ENCODE results near the gene PIWIL1.

PIWIL1 gene

DNA sequence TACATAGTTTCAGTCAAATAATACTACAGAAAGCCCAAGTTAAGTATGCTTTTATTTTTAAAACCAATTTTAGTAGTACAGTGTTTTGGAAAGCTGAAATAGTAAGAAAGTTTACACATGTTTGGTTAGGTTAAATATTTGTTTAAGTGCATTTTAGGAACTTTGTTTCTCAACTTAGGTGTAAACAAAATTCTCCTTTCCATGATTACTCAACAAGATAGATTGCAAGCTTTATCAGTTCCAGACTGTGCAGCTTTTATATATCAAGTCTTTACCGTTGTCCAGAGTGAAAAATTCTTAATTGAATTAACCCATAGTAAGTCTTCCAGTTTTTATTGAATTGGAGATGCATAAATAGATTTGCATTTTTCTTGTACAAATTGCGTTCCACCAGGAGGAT, 45.1 kb downstream of the PIWIL1 start:
- FAIRE-seq = no peak

DNA sequence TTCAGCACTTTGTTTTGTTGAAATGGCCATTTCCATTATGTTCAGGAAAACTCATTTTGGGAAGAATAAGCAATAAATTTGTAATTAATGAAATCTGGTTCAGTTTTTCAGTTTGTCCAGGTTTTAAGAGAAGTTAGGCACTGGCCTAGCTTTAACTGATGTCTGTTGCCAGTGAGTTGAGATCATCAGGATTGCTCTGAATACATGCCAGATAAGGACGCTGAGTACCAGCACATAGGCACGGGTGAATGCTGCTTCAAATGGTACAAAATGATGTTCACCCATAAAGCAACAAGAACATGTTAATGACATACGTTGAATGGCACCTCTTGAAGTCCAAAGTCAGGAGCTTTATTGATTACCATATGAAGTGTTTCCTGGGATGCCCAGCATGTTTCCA, 46.5 kb downstream of the PIWIL1 start:
- FAIRE-seq = no peak

DNA sequence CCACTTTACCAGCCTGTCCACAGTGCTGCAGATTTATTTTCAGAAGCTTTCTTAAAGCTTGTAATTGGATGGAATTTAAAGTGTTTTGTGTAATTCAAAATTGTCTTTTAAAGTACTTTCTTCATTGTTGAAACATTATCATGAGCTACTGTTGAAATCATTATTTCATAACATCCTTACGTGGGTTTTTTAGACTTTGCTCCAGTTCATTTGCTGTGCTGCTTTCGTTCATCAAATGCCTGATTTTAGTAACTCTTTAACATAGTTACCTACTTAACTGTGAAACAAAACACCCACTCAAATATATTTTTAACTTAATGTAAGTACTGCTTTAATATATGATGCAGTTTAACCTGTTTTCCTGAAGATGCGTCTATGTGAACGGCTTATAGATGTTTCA, 47.5 kb downstream of the PIWIL1 start:
- FAIRE-seq = no peak

DNA sequence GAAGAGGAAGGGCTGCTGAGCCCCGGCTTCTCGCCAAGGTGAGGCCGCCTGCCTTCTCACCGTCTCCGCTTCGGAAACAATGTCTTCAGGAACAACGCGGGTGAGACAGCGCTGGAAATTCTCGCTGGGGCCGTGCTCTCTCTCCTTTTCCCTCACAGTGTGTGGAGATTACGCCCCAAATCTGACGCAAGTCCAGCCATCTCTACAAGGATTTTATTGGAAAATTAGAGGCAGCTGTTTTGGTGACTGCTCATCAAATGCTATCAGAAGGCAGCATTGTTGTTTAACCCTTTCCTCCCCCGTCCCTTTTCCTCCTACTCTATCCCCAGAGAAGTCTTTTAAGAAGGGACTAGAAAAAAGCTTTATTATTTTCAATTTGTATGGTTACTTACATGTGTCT, 53.5 kb downstream of the PIWIL1 start:
- FAIRE-seq = no peak

DNA sequence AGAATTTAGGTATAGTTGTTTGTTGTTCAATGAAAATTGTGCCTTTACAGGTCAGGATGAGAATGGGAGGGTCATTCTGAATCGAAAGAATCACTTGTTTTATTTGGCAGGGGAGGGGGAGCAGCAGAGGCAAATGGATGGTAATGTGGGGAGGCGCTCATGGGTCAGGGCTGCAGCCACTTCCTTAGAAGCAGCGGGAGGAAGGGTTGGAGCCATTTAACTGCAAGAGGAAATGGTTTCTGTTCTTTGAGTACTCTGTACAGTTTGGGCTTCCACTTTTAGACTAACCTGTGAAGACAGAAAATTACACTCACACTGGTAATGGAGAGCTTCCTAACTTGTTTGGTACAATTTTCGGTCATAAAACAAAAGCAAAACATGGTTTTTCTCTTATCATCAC, 57.2 kb downstream of the PIWIL1 start:
- FAIRE-seq = no peak

DNA sequence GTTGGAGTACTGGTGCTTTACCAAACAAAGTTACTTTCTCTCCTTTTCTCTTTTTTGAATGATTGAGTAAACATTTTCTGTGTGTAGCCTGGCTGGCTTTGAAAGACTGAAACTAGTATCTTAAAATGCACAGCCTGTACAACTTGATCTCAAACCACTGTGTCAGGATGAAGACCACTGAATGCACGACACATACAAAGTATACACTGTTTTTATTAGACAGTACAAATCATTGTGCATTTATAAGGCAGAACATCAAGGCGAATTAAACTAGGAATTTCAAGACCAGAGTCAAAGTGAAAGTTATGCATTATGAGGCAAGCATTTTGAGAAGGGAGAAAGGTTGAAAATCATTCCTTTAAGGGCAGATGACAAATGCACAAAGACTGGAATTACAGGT, 59.0 kb downstream of the PIWIL1 start:
- no peak for FAIRE-seq

DNA sequence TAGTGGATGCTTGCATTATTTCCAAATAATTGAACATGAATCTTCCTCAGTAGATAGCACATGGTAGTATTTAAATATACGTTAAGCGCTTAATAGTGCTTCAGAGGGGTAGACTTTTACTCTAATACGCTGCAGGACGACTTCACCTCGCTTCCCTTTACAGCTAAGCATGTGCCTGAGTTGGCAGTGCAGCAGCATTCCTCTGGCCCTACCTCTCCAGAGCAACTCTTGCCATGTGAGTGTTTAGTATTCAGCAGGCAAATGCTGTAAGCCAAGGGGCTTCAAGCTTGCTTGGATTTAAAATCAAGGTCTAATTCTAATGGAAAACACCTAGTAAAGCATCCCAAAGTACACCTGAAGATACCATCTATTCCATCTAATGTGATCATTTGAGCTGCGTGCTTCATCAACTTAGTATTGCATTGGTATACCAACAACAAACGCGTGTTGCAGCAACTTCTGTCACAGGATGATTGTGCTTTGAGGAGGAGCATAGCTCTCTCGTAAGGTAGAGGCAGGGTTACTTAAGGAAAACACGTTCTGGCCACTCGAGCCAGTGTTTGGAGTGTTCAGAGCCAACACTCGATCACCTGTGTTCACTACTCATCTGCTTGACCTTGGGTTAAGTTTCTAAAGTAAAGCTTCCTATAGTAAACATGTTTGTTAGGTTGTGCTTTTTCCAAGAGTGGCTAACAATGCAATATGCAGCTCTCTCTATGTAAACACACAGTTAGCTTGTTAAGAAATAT, 60.6 kb downstream of the PIWIL1 start:
- no peak for FAIRE-seq

DNA sequence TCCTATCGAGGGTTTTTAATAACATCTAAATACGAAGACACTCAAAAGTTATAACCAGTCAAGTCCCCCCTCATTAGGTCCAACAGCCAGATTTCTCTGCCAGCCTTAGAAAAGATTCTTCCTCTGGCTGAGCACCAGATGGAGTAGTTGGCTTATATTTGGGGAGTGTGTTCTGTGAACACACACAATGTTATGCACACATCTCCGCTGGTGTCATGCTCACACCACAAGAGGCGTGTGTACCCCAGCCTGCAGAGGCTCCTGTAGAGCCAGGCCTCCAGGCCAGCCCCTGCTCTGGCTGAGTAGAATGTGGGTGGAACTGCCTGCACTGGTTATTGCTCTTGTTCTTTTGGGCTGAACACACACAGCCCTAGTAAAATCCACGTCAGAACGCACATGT, 64.0 kb downstream of the PIWIL1 start:
- FAIRE-seq = no peak

DNA sequence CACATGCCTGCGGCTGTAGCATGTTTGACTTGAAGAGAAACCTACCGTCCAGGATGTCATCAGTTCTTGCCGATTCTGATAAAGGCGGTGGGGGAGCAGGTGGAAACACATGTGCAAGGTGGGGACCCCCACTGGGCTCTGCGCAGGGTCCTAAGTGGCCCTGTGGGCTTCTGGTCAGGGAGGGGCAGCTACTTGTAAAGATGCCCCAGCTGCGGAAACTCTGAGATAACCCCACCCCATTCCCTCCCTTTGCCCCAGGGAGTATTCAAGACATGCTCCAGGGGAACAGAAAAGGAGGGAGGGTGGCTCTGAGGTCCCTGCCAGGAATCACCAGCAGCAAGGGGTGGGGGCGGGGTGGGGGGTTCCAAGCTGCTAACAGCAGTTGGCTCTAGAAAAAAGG, 67.6 kb downstream of the PIWIL1 start:
- FAIRE-seq = no peak

DNA sequence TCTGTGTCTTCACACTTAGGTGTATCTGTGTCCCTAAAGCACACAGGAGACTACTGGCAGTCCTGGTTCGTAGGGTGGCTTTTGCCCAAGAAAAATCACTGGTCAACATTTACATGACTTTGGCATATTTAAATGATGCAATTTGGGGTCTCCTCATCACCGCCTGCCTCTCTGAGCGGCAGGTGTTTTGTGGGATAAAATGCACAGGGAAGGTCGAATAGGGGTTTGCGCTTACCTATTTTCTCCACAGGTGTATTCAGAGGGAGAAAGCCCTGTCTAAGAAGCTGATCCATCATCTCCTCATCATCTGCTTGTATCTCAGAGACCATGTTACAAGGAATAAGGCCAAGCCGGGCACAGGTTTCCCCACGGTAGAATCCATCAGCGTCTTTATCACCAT, 74.7 kb downstream of the PIWIL1 start:
- no peak for FAIRE-seq

DNA sequence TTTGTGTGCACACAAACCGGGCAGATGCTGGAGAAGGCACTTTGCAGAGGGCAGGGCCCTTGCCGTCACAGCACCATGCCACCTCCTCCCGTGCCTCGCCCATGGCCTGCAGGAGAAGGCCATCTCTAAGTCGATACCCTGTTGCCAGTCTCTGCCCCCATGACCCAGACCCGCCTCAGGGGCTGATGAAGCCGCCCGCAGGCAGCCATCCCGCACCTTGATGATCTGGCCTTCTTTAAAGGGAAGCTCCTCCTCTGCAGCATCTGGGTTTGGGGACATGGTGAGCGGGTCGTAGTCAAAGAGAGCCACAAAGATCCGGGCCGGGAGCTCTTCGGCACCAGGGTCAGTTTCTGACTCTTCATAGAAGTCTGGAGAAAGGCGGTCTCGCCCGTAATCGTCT, 76.2 kb downstream of the PIWIL1 start:
- no peak for FAIRE-seq

DNA sequence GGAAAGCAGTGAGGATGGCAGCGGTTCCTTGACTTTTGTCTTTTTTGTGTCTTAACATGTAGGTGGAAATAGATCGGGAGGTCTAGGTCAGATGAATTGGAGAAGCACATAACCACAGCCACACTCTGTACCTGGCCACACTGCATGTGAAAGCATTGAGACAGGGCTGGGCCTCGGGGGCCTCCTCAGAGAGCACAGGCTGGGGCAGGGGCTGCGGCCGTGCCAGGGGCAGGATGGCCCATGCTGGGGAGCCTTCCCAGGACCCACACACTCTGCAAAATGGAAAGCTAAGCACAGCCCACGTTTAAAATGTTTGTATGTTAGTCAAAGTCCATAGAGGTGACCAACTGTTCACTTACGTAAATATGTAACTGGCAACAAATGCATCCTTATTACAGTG, 76.7 kb downstream of the PIWIL1 start:
- FAIRE-seq = no peak

DNA sequence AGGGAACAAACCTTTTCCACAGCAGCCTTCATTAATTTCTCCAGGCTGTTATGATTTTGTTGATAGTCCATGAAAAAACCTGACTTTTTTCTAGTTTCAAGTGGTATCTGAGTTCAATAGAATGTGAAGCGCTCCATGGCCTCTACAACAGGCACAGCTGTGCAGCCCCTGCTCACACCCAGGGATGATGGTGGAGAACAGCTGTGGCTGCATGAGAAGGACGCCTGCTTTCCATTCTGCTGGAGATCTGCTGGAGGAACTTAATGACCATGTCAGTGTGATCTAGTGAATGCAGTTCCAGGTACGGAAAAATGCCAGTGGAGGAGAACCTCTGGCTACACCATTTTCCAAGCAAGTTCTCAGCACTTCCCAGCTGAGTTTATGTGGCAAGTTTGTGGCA, 80.6 kb downstream of the PIWIL1 start:
- no peak for FAIRE-seq

DNA sequence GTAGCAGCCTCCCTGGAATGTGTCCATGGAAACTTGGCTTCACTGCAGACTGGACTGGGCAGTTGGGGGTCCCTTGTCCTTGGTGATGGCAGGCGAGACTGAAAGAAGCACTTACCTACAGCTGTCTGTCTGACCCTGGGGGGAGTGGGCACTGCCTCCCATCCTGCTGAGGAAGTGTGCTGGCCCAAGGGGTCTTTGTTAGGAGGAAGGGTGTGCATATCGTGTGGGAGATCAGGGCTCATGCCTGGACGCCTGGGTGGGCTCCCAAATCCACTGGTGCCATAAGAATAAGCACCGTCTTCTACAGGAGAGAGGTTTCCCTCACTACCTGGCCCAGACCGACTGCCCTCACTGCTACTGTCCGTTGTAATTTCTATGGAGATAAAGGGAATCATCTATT, 81.4 kb downstream of the PIWIL1 start:
- FAIRE-seq = no peak

DNA sequence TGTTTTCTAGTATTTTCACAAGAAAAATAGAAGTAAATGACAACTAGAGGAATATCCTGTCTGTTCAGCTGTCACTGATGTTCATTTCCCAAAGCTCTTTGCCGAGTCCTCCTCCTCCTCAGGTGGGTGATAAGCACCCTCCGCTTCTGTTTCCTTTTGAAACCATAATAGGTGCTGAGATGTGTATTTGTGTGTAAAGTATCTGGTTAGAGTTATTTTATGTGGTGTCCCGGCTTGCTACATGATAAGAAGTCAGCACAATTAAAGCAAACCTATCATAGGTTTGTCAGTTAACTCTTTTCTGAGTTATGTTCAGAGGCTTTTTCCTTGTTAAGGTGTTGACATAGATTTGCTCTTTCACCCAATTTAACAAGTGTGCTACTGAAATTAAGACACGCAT, 82.4 kb downstream of the PIWIL1 start:
- no peak for FAIRE-seq

DNA sequence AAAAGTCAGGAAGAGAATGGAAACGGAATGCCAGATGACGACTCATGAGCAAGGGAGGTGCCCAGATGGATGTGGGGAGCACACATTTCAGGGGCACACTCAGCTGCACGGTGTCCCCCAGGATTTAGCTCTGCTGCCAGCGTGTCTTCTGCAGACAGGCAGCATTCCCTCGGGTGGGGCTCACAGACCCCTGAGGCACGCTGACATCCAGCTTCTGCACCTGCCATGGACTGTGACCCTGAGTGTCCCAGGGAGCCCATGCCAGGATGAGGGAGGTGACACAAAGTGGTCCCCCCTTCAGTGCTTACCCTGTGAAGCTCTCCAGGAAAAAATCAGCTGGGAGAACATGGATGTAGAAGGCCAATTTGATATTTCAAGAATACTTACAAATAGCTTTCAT, 84.2 kb downstream of the PIWIL1 start:
- FAIRE-seq = no peak
